Lung microvascular endothelial cell (primary cell): Measurements from ENCODE around the gene CYP24A1. TPM values are rescaled to one million over a fixed set of nuclear protein-coding genes. Genes with fewer than 3 reads are reported as not detected.
A peak's percentile ranks its signal among the peaks of the same experiment; 100 is the strongest.

Source experiments
- DNase-seq, 2 donors: peaks; one replicate each; pipeline versions ENCODE4 v3.0.0 to v3.0.0-alpha.2; 2010; ENCODE audit warnings: low read depth in 2 of 2
- total RNA-seq: library from RNA; depleted of rRNA; stranded (reverse); fragments of >200 nt; gene quantifications from 2 replicates; pipeline ENCODE4 v1.2.1, GENCODE V29; 2014

The CYP24A1 gene
- total RNA-seq, 1 donor from 2014 or later: not detected

DNA sequence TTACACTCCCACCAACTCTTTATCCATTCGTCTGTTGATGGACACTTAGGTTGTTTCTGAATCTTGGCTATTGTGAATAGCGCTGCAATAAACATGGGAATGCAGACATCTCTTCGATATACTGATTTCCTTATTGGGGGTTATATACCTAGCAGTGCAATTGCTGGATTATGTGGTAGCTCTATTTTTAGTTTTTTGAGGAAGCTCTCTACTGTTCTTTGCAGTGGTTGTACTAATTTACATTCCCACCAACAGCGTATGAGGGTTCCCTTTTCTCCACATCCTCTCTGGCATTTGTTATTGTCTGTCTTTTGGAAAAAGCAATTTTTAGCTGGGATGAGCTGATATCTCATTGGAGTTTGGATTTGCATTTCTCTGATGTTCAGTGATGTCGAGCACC lies 29.5 kb upstream of the CYP24A1 start:
- DNase-seq: no peak

DNA sequence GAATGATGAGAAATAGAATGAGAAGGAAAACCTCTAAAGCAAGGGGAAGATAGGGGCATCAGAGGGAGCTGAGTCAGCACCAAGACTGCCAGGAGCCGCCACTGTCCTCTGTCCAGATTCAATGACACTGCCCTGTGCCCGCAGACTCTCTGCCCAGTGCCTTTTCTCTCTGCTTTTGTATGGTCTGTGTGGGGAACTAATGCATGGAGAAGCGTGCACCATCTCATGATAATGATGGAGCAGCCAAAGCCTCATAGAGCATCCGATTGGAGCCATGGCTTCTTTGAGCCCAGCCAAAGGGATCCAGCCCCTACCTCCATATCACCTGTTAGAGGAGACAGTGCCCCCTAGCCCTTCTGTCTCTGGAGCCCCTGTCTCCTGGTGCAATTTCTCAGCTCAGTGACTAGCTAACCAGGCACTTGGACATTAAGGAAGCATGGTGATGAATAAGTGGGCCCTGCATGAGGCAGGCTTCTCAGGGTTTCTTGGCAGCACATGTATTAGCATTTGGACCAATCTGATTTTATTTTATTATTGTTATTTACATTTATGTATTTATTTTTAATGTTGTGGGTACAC lies 27.6 kb upstream of the CYP24A1 start:
- no peak for DNase-seq

DNA sequence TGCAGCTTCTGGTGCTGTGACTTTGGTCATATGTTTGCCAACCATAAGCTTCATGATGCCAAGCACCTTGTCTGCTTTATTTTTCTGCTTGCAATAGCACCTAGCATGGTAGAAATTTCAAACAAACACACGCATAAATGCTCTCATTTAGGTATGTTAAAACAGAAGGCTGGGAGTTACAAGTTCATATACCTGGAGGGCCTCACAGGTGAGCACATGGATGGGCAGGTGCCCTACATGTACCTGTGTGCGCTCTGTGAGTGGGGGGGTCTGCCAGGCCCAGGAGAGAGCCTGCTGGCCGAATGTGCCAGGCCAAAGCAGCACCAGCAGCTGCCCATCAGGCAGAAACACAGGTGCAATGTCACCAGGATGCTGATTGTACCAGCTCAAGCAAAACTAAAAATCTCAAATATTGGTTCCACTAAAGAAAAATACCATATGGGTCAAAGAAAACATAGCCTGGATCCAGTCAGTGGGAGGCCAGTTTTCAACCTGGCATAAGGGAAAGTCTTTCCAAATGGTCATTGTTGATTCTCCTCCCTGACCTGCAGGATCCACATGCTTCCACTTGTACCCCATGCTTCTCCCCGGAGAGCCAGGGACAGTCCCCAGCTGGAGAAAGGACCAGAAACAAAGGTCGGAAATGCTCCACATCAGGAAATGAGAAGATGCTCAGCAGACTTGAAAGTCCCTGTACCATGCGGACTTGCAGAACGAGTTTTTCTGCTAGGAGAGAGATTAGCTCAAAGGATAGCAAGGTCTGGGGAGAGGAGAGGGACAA lies 26.9 kb upstream of the CYP24A1 start:
- no peak for DNase-seq

DNA sequence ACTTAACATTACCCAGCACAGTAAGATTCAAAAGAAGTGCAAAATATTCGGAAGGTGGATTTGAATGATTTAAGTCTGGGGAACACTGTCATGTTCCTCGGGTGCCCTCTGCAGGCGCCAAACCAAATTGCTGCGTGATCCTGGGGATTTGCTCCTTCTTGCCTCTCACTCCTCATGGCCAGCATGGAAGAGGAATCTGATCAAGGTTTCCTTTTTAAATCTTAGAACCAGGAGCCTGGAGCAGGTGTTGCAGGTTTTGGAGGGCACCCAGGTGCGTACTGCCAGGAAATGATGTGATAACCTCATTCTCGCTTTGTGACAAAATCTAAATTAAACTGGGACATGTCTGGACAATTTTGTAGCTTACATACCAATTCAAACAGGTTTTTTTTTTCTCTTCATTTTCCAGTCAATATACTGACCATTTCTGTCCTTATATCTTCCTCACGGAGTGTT lies 26.0 kb upstream of the CYP24A1 start:
- peak; percentile 74 to 77 for DNase-seq

DNA sequence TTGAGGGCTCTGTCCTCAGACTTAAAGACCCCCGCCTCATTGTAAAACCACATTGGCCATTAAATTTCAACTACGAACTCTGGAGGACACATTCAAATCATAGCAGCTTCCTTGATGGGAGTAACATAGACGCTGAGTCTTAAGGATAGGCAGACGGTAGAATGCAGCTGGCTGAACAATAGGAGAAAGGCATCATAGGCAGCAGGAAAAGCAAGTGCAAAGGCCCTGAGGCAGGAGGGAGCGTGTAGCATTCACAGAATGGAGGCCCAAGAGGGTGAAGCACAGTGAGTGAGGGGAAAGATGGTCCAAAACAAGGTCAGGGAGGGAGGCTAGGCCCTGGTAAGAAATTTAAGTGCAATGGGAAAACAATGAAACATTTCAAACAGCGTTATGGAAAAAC lies 25.5 kb upstream of the CYP24A1 start:
- DNase-seq: no peak

DNA sequence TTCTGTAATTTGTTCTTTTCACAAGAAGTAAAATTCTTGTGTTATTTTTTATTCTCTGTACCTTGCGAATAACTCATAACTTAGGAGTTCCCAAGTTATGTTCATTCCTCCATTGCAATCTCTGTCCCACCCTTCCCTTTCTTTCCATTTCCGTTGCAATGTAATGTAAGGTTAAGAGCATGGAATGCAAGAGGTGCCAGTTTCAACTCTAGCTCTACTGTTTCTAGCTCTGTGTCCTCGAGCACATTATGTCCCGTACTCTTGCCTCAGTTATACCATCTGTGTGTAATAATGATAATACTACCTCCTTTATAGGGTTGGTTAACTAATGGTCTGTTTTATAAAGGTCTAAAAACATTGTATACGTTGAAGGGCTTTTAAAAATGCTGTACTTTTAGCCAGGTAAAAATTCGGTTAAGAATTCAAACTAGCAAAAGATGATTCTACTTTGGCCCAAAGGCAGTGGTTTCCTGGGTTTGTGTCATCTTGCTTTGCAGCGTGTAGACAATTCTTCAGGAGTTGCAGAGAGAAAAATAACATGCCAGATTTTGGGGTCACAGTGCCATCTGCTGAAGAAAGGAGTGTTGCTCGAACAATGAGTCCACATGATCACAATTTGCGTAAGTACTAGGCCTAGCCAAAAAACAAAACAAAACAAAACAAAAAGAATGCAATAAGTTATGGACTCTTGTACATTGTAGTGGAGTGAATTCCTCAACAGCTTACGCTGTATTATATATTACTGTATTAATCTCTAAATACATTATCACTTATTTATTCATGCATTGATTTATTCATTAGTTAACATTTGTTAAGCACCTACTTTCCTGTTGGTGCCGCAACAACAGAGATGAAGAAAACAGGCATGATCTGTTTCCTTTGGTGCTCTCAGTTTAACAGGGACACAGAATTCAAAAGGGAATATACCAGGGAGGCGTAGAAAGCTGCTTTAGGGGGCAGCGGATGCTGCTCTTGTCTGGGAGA lies 24.1 kb upstream of the CYP24A1 start:
- DNase-seq: no peak

DNA sequence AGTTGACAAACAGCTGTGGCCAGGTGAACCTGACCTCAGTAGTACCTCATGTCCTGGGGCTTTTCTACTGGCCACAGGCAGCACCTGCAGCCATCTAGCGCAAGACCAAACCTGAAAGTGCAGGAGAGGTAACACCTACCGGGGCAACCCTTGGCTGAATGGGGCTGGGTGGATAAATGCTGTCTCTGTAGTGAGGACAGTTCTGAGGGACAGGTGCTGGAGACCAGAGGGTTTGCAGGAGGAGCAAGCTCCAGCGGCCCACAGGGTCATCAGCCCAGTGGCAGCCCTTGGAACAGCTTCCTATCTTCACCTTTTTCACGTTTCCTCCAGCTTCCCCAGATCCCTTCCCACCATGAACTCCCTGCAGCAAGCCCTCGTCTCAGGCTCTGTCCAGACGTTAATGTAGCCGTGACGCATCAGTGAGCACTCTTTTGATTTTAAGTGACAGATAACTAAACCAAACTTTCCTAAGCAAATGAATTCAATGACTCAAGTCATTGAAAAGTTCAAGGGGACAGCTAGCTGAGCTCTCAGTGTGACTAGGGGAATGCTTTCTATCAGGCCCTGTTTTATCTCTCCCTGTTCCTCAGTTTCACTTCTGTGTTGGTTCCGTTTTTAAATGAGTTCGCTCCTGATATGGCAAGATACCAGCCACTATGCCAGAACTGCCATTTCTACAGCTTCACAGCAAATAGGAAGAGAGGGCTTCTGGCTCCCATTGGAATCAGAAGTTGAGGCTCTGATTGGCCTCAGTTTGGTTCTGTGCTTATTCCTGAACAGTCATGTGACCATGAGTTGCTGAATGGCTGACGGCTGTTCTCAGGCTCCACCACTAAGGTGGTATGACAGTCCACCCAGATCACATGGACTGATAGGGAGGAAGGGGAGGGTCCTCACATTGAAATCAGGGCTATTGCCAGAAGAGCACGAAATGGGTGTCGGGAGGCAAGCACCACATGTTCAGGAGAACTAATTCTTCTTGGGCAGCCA lies 22.0 kb upstream of the CYP24A1 start:
- no peak for DNase-seq

DNA sequence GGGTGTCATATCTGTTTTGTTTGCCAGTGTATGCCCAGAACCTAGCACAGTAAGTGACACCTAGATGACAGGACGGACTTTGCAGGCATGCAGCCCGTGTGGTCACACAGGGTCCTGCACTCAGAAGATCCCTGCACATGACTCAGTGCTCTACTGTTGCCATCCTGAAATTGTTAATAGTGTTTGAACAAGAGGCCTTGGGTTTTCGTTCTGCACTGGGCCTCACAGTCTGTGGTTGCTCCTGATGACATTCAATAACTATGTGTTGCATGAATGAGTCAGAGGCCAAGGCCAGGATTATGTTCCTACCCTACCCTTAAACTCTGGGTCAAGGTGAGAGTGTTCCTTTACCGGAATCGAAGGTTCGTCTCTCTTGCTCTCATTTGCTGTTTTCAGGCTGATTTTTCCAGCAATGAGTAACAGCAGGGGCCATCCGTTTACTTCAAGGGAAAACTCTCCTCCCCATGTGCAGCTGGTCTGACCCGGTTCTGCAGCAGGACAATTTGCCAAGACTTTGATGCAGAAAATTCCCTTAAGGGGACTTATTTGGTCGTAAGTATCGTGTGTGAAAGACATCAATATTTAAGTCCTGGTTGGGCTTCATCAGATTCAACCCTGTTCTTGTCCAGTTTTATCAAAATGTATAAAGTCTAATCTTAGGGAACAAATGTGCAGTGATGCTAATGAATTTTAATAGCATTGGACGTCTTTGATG lies 21.1 kb upstream of the CYP24A1 start:
- no peak for DNase-seq

DNA sequence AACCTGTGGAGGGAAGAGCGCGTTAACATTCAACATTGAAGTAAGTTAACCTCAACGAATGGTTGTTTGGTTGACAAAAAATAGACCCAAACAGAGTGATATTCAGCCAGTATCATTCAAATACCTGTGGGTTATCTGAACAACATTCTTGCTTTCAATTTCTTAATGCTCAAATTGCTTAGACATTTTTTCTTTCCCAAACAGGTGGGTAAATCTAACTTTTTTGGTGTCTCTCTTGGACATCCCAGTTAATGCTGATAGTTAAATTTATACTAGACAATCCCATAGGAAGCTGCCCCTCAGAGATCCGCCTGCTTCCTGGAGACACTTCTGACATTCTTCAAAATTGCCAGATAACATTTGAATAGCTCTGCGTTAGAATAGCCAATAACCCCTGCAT lies 20.0 kb upstream of the CYP24A1 start:
- no peak for DNase-seq

DNA sequence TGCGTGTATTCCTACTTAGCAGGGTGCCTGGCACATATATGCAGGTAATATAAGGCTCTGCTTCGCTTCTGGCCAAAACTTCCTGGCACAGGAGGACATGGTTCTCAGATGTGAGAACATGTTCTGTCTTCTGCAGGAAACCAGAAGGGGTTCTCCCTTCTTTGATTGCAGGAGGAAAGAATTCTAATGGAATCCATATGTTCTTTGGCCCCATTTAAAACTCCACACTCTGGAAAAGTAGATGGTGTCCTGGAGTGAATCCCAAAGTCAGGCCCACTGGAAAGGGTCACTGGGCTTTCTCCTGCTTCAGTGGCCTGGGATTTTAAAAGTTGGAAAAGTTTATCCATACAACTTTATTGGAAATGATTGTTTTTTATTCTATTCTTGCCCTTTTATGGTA lies 16.4 kb upstream of the CYP24A1 start:
- no peak for DNase-seq

DNA sequence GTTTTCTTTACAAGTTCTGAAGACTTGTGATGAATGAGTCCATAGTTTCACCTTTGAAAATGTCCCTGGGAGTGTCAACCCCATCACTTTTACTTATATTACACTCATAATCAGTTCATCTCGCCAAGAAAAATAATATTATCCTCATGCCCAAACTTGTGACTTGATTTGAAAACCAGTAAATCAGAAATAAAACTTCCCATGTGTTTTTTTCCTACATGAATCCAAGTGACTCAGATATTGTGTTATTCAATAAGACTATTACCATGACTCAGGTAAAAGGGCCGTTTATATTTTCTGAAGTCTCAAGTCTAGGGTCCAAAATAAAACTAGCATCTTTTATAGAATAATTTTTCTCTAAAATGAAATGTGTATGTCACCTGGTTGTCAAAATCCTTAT lies 15.8 kb upstream of the CYP24A1 start:
- no peak for DNase-seq

DNA sequence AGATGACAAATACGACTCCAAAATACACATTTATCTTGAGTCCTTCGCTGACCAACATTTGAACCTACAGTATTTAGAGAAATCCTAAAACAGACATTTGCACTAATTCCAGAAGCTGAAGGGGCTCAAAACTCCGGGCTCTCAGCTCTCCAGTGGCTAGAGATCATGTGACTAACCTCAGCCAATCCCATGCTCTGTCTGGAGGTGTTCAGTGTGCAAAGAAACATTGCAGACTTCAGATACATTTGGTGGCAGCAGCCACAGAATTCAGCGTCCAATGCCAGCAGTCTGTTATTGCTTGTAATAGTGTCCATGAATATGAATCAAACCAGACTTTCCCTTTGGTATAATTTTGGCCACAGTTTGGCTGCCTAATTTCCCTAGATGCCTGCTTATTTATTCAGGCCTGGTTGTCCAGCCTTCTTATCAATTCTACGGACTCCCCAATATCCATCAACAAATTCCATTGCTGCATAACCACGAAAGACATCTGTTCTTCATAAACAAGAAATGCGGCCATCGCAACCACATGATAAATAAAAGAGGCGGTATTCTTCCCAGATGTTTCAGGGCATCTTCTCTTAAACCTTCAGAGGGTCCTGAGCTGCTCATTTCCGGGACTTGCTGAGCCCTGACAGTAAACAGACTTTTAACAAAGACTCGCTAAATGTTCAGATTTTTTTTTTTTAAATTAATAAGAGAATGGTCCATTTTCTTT lies 14.5 kb upstream of the CYP24A1 start:
- no peak for DNase-seq

DNA sequence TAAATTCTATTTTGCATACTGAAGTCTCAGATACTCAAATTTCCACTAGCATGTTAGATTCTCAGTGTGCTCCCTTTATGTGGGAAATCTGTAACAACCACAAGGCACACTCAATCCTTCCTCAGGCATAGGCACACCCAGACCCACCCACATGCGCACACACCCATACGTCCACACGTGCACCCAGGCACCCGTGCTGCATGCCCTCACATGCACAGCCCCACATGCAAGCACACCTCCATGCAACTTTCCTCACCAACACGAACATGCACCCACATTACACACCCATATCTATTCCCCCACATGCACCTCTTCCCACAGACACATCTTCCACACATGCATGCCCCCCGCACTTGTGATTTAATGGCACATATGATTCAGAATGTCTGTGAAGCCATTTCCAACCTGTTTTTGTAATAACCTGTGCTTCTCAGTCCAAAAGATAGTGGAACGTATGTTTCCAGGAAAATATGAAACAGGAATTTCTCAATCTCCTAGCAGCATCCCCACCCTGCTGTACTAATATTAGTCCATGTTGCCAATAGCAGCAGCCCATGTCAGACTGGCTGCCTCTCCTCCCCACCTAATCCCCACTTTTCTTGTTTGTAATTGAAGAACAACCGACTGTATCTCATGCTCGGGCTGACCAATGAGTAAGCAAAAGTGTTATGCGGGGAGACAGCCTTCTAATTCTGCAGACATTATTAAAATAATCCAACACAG lies 11.3 kb upstream of the CYP24A1 start:
- DNase-seq: no peak

DNA sequence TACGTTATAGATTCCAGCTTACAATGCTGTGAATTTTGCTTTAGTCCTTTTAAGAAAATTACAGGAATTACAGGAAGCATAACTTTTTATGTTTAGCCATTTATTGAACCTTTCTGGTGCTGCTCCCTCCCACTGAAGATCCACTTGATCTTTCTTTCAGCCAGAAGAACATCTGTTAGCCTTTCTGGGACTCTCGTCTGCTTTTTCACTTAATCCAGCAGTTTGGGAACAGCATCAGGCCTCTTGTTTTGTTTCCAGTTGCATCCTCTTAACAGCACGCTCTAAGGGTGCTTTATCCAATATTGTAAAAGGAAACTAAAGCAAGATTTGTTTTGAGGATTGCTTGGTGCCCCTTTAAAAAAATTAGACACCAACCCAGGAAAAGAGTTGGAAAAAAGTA lies 10.3 kb upstream of the CYP24A1 start:
- no peak for DNase-seq

DNA sequence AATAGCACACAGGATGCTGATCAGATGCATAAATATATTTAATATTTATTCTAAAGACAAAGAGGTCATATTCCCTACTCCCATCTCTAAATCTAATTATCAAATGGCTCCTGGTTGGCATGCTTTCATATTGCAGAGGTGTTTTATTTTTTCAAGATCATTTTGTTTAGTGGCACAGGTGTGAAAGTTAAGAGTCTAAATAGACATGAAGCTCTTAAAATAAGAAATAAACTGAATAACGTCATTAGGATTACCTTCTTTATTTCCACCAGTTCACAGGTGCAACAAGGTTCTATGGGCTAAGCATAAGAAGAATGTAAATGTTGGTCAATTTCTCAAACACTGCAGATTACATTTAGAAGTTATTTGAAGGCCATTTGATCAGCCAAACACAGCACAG lies 7.1 kb upstream of the CYP24A1 start:
- DNase-seq: no peak

DNA sequence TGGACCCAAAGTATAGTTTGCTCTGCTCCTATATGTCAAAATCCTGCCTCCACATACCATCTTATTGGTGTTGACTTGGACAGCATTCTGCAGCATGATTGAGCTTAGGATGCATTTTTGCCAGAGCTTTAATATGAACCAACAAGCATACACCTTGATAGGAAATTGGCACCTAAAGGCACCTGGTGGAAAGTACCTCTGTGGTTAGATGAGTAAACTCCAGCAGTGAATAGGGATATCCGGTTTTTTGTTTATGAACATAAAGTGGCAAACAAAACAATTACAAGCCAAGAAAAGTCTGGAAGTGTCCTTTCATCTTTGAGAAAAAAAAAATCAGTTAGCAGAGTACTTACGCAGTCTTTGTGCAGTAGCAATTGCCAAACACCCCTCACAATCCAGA lies 6.2 kb upstream of the CYP24A1 start:
- DNase-seq: no peak

DNA sequence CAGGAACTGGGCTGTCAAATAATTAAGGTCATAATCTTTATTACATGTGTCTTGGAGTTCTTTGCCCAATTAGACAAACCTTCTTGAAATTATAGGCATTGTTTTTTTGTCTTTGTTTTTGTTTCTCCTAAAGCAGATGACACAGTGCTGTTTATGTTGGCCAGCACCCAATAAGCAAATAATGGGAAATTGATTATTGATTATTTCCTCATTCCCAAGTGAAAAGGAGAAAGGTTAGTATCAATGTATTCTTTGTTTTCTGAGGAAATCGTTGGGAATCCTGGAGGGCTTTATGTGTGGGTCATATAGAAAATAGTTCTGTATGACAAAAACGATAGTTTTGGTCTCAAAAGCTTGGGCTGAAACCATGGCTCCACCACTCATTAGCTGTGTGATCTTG lies 4.5 kb upstream of the CYP24A1 start:
- DNase-seq: no peak

DNA sequence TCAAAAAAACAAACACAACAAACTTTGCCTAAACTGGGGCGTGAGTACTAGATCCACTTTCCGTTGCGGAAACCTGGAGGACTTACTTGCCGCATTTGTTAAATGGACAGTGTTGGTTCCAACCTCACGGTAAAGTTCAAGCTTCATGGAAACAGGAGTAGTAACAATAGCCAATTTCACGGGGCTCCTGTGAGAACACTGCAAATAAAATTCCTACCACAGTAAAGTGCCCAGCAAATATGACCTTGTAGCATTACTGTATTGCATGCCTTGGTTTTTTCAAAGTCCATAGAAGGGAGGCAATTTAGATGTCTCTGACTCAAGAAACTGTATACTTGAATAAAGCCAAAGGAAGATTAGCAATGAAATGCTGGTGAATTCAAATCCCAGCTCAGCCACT lies 3.6 kb upstream of the CYP24A1 start:
- DNase-seq: no peak

DNA sequence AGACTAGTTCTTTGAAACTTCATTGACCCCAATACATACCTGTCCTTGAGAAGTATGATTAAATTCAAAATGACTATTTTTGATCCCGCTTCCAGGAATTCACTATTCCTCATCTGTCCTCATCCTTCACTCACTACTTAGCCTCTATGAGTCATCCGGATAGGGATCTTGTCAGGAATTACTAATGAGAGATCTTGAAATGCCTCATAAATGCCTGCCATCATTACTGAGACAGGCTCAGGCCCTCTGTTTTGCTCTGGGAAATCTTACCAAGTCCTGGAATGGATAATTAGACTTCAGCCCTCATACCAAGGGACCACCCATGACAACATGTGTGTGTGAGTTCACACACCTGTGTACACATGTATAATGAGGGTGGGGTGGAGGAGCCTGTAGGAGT lies 2.8 kb upstream of the CYP24A1 start:
- no peak for DNase-seq
